Left renal pelvis (tissue), 4 donors: ENCODE data around the gene IL5. TPM values are rescaled to one million over a fixed set of nuclear protein-coding genes. Genes with fewer than 3 reads are reported as not detected.
"Not testable (repeated sequence)": the region's sequence is repeated elsewhere in the genome, so short reads cannot be mapped to it uniquely, and the experiment has no call there.

Experiments used
- DNase-seq, 4 donors: peaks; one replicate each; pipeline ENCODE4 v3.0.0-alpha.2; 2013; ENCODE audit warnings: low read depth in 4 of 4, low spot score in 3 of 4
- polyA plus RNA-seq, 4 donors: library from polyadenylated mRNA; unstranded; fragments of 120-200 nt; gene quantifications; one replicate each; pipeline ENCODE4 v1.2.1, GENCODE V29; 2013; ENCODE audit not compliant: insufficient read length in 4 of 4

The IL5 gene
- under 1 TPM in 1 of 4 donors, not detected in 3; 0.31 TPM for polyA plus RNA-seq

DNA sequence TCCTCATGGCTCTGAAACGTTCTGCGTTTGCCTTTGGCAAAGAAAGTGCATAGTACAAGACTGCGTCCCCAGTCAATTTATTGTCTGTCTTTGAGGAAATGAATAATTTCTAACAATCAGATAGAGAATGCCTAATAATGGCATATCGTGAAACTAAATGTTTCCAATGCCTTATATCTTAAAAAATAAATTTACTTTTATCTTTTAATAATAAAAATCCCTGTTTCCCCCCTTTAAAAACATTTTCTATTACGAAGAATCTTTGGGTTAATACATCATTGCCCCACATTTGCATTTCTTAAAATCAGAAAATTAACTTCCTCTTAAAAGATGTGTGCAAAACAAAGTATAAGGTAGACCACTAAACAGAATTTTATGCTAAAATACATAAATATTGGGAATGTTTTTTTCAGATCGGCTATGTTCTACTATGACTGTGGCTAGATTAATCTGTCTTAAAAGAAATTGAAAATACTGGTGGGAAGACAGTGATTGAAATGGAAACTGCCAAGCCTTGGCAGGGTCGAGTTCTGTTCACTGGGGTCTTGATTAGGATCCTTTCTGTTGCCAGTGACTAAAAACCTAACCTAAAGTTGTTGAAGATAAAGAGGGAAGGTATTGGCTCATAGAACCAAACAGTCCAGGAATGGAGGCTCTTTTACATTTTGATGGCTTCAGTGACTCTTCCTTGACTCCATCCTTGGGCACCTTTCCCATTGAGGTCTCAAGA lies at the start of gene IL5:
TSS of gene IL5 (minus strand) at position 51 of the 730 bp plus-strand sequence. CDS start at position 7, 44 bp downstream.
- no peak for DNase-seq

DNA sequence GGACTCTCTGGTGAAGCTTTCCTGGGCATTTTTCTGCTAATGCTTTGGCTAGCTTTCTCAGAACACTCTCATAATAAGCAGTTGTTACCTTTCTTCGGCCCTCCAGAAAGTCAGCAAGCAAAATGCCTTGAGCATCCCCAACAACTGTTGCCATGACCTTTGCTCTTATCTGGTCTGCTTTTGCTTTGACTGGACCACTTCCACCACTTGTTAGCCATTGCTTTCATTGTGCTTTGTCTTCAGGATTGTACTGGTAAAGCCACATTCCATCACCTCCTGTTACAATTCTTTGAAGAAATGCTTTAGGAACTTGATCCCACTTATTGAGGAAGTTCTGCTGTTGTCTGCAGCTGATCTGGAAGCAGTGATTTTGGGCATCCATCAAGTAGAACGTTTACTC lies 49.2 kb upstream of the IL5 start:
- no peak for DNase-seq

DNA sequence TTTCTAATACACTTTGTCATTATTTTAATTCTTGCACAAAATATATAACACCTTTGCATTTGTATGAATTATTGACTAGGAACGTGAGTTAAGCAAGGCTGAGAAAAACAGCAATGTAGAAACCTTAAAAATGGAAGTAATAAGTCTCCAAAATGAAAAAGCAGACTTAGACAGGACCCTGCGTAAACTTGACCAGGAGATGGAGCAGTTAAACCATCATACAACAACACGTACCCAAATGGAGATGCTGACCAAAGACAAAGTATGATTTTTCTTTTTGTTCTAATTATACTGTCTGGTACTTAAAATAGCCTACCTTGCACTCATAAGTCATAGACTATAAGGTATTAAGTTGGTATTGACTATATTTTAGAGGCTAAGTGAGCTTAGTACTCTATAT lies 47.8 kb upstream of the IL5 start:
- DNase-seq = no peak

DNA sequence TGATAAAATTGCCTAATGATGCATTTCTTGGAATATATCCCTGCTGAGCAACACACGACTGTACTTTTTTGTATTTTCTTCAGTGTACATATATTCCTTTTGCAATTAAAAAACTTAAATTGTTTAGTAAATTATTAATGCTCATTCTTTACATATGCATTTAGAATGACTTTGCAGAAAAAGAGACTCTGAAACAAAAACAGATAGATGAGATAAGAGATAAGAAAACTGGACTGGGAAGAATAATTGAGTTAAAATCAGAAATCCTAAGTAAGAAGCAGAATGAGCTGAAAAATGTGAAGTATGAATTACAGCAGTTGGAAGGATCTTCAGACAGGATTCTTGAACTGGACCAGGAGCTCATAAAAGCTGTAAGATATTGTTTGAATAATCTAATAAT lies 46.1 kb upstream of the IL5 start:
- no peak for DNase-seq

DNA sequence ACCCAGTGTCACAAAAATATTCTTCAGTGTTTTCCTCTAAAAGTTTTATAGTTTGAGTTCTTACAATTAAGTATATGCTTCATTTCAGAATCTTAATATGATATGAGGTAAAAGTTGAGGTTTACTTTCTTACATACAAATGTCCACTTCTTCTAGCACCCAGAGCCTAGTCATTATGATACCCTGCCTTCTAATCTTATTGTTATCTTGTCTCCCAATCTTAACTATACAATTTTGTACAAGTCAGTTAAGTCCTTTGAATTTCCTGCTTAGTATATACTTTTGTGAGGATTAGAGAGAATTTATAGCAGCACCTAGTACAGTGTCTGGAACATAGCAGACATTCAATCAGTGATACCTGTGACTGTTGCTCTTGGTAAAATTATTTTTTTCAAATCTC lies 42.7 kb upstream of the IL5 start:
- DNase-seq = no peak

DNA sequence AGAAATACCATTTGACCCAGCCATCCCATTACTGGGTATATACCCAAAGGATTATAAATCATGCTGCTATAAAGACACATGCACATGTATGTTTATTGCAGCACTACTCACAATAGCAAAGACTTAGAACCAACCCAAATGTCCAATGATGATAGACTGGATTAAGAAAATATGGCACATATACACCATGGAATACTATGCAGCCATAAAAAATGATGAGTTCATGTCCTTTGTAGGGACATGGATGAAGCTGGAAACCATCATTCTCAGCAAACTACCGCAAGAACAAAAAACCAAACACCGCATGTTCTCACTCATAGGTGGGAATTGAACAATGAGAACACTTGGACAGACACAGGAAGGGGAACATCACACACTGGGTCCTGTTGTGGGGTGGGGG lies 41.2 kb upstream of the IL5 start:
- DNase-seq = not testable (repeated sequence)

DNA sequence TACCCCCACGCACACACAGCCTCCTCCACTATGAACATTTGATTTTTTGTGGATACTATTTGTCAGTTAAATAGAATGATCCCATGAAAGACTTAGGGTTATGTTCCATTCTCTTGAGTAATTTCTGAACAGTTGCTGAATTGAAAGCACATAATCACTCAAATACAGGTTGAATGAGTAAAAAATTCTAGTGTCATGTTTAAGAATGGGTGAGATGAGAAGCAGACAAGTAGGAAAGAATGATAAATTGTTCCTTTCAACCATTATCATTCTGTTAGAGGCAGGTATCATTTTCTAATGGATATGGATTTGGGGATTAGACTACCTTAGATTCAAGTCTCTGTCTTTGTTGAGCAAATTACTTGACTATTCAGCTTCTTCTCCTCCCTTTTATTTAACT lies 32.8 kb upstream of the IL5 start:
- DNase-seq = no peak

DNA sequence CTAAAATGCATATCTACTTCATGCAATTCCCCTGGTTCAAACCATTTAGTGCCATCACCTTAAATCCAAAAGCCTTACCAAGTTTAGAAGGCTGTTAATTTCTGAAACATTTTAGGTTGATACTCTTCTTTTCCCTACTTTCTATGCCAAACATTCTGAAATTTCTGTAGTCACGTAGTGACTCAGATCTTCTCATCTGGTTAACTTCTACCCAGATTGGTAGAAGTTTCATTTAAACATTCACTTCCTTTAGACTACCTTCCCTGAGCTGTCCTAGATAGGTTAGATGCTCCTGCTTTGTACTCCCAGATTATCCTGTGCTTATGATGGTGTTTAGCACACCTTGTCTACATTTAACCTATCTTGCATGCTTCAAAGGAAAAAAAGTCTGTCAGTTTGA lies 23.3 kb upstream of the IL5 start:
- DNase-seq = no peak

DNA sequence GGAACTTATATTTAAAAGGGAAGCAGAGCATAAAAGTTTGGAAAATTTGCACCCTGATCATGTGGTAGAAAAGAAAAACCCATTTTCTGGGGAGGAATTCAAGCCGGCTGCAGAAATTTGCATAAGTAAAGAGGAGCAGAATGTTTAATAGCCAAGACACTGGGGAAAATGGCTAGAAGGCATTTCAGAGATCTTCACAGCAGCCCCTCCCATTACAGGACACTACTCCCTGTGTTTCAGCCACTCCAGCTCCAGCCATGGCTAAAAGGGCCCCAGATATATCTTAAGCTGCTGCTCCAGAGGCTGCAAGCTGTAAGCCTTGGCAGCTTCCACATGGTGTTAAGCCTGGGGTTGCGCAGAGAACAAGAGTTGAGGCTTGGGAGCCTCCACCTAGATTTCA lies 21.2 kb upstream of the IL5 start:
- DNase-seq = not testable (repeated sequence)

DNA sequence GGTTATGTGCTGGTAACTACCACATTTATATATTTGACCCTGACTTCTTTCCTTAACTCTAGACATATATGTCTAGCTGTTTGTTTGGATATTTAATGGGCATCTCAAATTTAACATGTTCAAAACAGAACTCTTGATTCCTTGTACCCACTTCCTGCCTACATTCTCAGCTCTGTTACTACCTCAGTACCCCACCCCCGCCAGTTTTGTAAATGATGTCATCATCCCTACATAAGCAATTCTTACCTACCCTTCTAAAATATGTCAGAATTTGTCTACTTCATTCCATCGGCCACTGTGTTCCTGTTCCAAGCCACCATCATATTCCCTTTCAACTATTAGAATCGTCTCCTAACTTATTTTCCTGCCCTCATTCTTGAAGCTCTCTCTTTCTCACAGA lies 18.3 kb upstream of the IL5 start:
- DNase-seq = no peak

DNA sequence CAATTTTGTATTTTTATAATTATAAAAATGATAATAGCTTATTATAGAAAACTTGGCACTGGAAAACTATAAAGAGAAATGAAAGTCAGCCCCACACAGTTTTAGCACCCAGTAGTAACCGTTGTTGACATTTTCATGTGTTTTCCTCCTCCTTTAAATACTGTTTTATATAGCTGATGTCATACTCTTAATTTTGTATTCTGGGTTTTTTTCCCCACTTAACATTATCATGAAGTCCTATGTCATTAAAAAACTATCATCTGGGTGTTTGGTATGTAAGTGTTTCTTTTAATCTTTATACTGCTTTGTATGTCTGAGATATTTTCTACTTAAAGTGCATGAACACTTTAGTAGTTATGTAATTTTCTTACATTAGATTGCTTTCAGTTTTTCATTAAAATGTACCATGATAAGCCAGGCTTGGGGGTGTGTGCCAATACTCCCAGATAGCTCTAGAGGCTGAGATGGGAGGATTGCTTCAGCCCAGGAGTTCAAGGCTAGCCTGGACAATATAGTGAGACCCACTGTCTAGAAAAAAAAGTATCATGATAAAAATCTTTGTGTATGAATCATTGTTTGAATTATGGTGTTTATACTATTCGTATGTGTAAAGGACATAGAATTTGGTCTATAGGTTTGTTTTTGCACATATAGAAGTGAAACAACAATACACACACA lies 16.2 kb upstream of the IL5 start:
- DNase-seq = no peak

DNA sequence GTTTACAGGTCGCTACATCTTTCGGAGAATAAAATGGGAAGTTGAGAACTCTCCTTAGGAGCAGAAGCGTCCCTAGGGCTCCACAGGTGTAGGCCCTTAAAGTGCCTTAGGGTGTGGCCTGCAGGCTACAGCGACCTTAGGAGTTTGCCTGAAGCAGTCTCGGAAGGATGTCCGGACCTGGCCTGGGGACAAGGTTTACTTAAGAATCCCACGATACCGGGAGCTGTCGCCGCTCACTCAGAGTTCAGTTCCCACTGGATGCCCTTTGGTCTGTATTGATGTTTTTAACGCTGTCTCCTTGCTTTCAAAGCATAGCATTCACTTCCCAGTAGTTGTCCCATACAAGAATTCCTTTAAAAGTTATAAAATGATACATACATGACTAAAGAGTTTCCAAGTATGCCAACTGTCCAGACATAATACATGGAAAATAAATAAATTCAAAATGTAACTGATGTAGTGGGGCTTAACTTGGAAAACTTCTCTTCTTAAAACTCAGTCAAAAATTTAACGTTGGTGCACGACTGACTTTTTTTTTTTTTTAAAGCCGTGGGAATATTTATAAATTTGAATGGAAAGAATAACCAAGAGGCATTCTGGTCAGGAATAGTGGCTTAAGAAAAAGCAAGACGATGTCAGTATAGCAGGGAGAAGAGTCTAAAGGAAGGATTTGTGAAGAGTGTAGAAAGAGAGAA lies 14.3 kb upstream of the IL5 start:
- peak in 2 of 4 donors; percentile 16 to 20 for DNase-seq

DNA sequence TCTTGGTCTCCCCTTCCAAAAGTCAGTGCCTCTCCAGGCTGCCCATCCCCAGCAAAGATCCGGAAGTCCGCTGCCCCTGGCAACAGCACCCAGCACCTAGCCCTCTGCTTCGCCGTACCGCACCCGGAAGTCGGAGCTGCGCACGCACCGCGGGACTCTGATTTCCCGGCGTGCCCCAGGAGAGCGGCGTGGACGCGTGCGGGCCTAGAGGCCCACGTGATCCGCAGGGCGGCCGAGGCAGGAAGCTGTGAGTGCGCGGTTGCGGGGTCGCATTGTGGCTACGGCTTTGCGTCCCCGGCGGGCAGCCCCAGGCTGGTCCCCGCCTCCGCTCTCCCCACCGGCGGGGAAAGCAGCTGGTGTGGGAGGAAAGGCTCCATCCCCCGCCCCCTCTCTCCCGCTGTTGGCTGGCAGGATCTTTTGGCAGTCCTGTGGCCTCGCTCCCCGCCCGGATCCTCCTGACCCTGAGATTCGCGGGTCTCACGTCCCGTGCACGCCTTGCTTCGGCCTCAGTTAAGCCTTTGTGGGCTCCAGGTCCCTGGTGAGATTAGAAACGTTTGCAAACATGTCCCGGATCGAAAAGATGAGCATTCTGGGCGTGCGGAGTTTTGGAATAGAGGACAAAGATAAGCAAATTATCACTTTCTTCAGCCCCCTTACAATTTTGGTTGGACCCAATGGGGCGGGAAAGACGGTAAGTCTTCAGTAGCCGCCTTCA lies 13.6 kb upstream of the IL5 start, which contains the start of gene RAD50:
TSS of gene RAD50 (plus strand) at position 215 of the 715 bp plus-strand sequence. CDS start at position 563, 348 bp downstream.
- peak; percentile 72 to 79 (median 76) for DNase-seq

DNA sequence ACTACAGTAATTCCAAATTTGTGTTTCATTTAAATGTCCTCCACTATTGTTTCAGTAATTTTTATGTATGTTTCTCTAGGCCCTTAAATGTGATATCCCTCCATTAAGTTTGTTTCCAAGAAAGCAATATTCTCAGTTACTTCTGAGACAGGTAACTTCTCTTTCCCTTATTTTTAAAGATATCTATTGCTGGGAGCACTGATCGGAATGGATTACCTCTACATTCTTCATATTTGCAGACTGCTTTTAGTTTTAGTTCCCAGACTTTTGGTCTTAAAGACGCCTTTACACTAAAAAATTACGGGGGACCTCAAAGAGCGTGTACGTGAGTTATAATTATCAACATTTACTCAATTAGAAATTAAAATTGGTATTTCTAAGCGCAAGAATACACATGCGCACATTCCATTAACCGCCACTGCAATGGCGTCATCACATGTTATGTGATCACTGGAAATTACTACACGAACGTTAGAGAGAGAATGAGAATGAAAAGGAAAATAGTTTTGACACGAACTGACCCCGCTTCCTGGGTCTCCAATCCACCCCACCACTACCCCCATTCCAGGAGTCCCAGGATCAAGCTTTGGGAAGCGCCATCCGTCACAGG lies 12.9 kb upstream of the IL5 start:
- DNase-seq = no peak

DNA sequence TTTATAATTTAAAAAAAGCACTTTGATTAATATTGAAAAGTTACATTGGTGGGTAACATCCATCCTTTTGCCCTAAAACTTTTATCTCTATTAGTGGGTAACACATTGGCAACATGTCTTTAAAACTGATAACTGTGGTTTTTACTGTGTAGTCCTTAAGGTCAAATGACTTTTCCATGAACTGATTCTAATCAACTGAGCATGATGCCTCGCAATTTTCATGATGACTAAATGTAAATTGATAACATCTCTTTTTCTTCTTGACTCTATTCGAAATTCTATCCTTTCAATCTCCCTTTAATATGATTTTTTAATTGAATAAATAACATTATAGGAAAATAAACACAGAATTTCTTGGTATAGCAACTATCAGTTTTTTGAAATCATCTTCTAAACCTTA lies 6.3 kb upstream of the IL5 start:
- no peak for DNase-seq

DNA sequence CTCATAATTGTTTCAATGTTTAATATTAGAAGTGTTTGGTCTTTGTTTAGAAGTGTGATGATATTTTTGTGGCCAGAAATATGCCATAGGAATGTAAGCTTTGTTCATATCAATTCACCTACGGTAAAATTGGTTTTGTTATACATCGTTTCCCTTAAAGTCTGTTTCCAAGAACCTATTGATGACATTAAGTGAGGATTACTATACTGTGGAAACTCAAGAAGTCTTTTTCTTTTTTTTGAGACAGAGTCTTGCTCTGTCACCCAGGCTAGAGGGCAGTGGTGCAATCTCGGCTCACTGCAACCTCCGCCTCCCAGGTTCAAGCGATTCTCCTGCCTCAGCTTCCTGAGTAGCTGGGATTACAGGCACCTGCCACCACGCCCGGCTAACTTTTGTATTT lies 5.5 kb upstream of the IL5 start:
- not testable (repeated sequence) for DNase-seq

DNA sequence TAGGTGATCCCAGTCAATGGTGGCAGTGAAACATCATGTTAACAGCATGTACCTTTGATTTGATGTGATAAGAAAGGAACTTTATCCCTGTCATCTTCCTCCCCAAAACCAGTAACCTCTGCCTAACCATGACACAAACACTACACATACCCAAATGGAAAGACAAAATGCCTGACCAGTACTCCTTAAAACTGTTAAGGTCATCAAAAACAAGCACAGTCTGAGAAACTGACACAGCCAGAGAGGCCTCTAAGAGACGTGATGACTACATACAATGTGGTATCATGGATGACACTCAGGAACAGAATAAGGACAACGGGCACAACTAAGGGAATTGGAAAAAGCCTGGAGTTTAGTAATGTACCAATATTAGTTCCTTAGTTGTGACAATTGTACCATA lies 3.9 kb upstream of the IL5 start:
- DNase-seq = no peak

DNA sequence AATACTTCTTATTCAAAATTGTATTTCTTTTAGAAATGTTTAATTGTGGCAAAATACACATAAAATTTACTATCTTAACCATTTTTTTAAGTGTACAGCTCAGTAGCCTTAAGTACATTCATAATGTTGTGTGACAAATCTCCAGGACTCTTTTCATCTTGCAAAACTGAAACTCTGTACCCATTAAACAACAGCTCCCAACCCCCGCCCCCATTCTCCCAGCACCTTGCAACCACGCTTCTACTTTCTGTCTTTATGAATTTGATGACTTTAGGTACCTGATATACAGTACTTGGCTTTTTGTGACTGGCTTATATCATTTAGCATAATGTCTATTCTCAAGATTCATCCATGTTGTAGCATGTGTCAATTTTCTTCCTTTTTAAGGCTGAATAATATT lies 2.8 kb upstream of the IL5 start:
- no peak for DNase-seq

DNA sequence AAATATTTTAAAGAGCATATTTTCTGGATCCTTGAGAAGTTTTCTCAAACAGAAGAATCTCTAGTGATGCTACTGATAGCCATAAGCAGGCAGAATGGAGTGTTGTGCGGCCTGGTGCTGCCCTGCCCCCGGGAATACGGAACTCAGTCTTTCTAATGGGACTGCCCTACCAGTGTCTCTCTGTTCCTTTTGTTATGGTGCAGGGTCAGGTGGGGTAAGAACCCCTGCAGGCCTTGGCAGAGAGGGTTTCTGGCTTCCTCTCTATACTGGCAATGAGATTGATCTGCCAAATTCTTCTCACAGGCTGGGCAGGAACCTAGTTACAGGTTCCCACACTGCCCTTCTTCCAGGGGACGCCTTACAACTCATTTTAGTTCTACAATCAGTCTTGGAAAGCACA lies 2.6 kb downstream of the IL5 start:
- no peak for DNase-seq

DNA sequence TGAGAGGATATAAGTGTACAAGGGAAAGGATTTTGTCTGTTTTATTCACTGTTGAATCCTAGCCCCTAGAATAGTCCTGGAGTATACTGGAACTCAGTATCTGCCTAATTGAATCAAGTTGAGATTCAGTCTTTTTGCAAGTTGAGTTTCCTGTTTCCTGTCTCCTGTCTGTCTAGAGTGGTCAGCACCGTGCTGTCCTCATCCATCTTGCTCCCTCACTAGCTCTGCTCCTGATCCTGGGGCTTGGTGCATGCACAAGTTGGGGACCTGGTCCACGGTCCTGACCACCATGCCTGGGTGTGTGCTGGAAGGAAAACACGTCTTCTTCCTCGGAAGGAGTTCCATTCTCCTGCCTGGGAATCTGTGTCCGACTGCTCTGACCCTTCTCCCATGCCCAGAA lies 3.2 kb downstream of the IL5 start:
- no peak for DNase-seq

DNA sequence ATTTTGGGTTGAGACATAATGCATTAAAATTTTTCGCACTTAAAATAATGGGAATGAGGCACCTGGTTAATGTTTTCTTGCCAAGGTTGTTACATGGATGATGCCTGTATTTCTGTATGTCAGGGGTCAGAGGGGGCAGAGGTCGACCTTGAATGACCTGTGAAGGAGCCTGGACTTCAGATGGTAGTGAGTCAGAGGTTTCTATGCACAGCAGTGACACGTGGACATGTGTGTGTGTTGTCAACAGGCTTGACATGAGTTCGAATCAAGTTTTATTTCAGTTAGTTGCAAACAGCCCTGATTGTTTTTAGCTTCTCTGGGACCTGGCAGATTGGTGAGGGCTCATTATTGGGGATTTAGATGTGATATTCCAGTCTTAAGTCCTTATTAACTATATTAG lies 3.6 kb downstream of the IL5 start:
- no peak for DNase-seq
